Hepatocyte (in vitro differentiated cells): ENCODE measurements around the gene OR52I1.

Source experiments
- CTCF ChIP-seq: fragments of 200-600 bp; sonication (generic); IDR thresholded peaks from 2 replicates; pipeline ENCODE4 v1.5.1; 2016; ENCODE audit warnings: antibody characterized with exemption, mild to moderate bottlenecking; ENCODE audit not compliant: poor library complexity
- EZH2 ChIP-seq: fragments of 200-600 bp; sonication (generic); IDR thresholded peaks from 2 replicates; pipeline ENCODE4 v1.6.1; 2016; ENCODE audit warnings: antibody characterized with exemption, mild to moderate bottlenecking, borderline replicate concordance

- no peak for TF ChIP-seq CTCF
- no peak for TF ChIP-seq EZH2
Observed at GRCh38 chr11:4636136-4636535, 42.3 kb downstream of the OR52I1 start.
